Body of pancreas (tissue), 4 donors: ENCODE measurements around the gene IL9R. TPM values are rescaled to one million over a fixed set of nuclear protein-coding genes. Genes with fewer than 3 reads are reported as not detected.
"Not testable (repeated sequence)": the region's sequence is repeated elsewhere in the genome, so short reads cannot be mapped to it uniquely, and the experiment has no call there.

Experiments used
- ATAC-seq: fragments of 150-250 bp; one replicate; pipeline ENCODE4 v1.9.1; 2016
- DNase-seq, 4 donors: peaks; one replicate each; pipeline ENCODE4 v3.0.0-alpha.2; 2019
- H3K27ac ChIP-seq, 4 donors: fragments of 200-600 bp; sonication (generic); 1 replicate in 3 of 4; 2 replicates in 1 of 4; pipeline versions ENCODE4 v1.5.1 to v1.6.1; 2016 to 2019; ENCODE audit warnings: mild to moderate bottlenecking in 1 of 4, mixed read lengths in 1 of 4, moderate library complexity in 1 of 4
- H3K27me3 ChIP-seq, 2 donors: fragments of 200-600 bp; sonication (generic); one replicate each; pipeline ENCODE4 v1.6.0; 2016; ENCODE audit warnings: mild to moderate bottlenecking in 1 of 2
- H3K36me3 ChIP-seq, 2 donors: fragments of 200-600 bp; sonication (generic); replicated peaks in 1 of 2; 2 replicates each; pipeline ENCODE4 v1.5.1; 2016; ENCODE audit warnings: low read depth in 2 of 2; ENCODE audit not compliant: insufficient read depth in 1 of 2
- H3K4me1 ChIP-seq: fragments of 200-600 bp; sonication (generic); one replicate; pipeline ENCODE4 v1.6.0; 2016
- H3K4me3 ChIP-seq, 2 donors: fragments of 200-600 bp; sonication (generic); 1 replicate in 1 of 2; 2 replicates in 1 of 2; pipeline ENCODE4 v1.5.1; 2016 to 2019
- H3K9me3 ChIP-seq, 3 donors: fragments of 200-600 bp; sonication (generic); 1 replicate in 2 of 3; 2 replicates in 1 of 3; pipeline ENCODE4 v1.5.1; 2016
- CTCF ChIP-seq, 7 experiments: fragments of 450-650 bp in 4 of 7; fragments of 200-600 bp in 3 of 7; sonication (generic) in 3 of 7; IDR thresholded peaks; one replicate each; pipeline ENCODE4 v1.5.1; 2016 to 2019; ENCODE audit warnings: antibody characterized with exemption in 7 of 7
- POLR2A ChIP-seq, 3 donors: fragments of 450-650 bp; IDR thresholded peaks; one replicate each; pipeline ENCODE4 v1.6.1; 2016; ENCODE audit warnings: antibody characterized with exemption in 3 of 3, mild to moderate bottlenecking in 2 of 3
- WGBS, 2 donors: methylation state at CpG; one replicate each; pipeline ENCODE4 v1.1.5; 2017; 5-methylcytosine and 5-hydroxymethylcytosine counted together
- intact Hi-C: fragments of 100-400 bp; cut with DNase I; formaldehyde crosslinking; loops from one replicate; pipeline ENCODE4 v1.15.1; 2023
- total RNA-seq, 2 donors: library from RNA; depleted of rRNA; stranded (reverse); fragments of >200 nt; gene quantifications; one replicate each; pipeline ENCODE4 v1.1.0, GENCODE V29; 2016

IL9R gene
- total RNA-seq, 2 donors from 2014 or later: 2.0 TPM; not detected in 1

GRCh38 chrX:156004740-156005139, 7.2 kb downstream of the IL9R start:
- DNase-seq: no peak
- H3K36me3 ChIP-seq: no peaks in the 10 kb centered on the region
- no peaks in the 10 kb centered on the region for H3K4me1 ChIP-seq
- intact Hi-C loops: no loop called here
- ATAC-seq: no peak
- no peak overlapping the region for H3K4me3 ChIP-seq
- H3K9me3 ChIP-seq: no peaks in the 10 kb centered on the region
- no peaks in the 10 kb centered on the region for H3K27me3 ChIP-seq
- TF ChIP-seq CTCF (IDR thresholded peaks at IDR 0.05): no peak
- no peak for TF ChIP-seq POLR2A (IDR thresholded peaks at IDR 0.05)
- no peak overlapping the region for H3K27ac ChIP-seq
- 70 to 79% methylated on average over 3 of the region's 3 CpGs for WGBS, 2 donors

- no peaks in the 10 kb centered on the region for H3K27me3 ChIP-seq
- H3K4me1 ChIP-seq: no peaks in the 10 kb centered on the region
- no peaks in the 10 kb centered on the region for H3K36me3 ChIP-seq
- ATAC-seq: no peak
- no peak overlapping the region for H3K4me3 ChIP-seq
- no peak for TF ChIP-seq CTCF (IDR thresholded peaks at IDR 0.05)
- TF ChIP-seq POLR2A (IDR thresholded peaks at IDR 0.05): no peak
- no peak for DNase-seq
- H3K9me3 ChIP-seq: no peaks in the 10 kb centered on the region
- intact Hi-C loops: no loop called here
- WGBS, 2 donors: 54 to 60% methylated on average over 4 to 5 of the region's 6 CpGs
- no peak overlapping the region for H3K27ac ChIP-seq
These were observed 7.6 kb downstream of the IL9R start for GRCh38 chrX:156005144-156005543.

GRCh38 chrX:156006468-156006867, 9.0 kb downstream of the IL9R start:
- ATAC-seq, H3K36me3 ChIP-seq, intact Hi-C loops, H3K4me1 ChIP-seq, DNase-seq, H3K27ac ChIP-seq, H3K27me3 ChIP-seq, H3K4me3 ChIP-seq, H3K9me3 ChIP-seq: not testable (repeated sequence)
- WGBS, 2 donors: 56 to 59% methylated on average over 6 to 8 of the region's 8 CpGs

- H3K4me3 ChIP-seq, H3K27ac ChIP-seq, intact Hi-C loops, H3K27me3 ChIP-seq, H3K36me3 ChIP-seq, ATAC-seq, H3K4me1 ChIP-seq, DNase-seq, H3K9me3 ChIP-seq: not testable (repeated sequence)
- 62% methylated on average over 2 to 3 of the region's 7 CpGs for WGBS, 2 donors
These were observed 10.9 kb downstream of the IL9R start for GRCh38 chrX:156008379-156008778.

- no peaks in the 10 kb centered on the region for H3K4me1 ChIP-seq
- no peaks in the 10 kb centered on the region for H3K27me3 ChIP-seq
- H3K4me3 ChIP-seq: no peak overlapping the region
- no peak for ATAC-seq
- H3K9me3 ChIP-seq: no peaks in the 10 kb centered on the region
- intact Hi-C loops: no loop called here
- DNase-seq: no peak
- H3K36me3 ChIP-seq: no peaks in the 10 kb centered on the region
- TF ChIP-seq CTCF (IDR thresholded peaks at IDR 0.05): no peak
- TF ChIP-seq POLR2A (IDR thresholded peaks at IDR 0.05): no peak
- WGBS, 2 donors: 31 to 55% methylated on average over 1 of the region's 1 CpG
- no peak overlapping the region for H3K27ac ChIP-seq
These were observed 11.4 kb downstream of the IL9R start for GRCh38 chrX:156008915-156009314.

DNA sequence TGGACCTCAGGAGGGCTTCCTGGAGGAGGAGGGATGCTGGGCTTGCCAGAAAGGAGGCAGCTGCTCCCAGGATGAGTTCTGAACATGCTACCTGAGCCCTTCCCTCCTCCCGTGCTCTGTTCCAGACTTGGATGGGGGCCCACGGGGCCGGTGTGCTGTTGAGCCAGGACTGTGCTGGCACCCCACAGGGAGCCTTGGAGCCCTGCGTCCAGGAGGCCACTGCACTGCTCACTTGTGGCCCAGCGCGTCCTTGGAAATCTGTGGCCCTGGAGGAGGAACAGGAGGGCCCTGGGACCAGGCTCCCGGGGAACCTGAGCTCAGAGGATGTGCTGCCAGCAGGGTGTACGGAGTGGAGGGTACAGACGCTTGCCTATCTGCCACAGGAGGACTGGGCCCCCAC, 12.2 kb downstream of the IL9R start:
- H3K36me3 ChIP-seq, H3K4me3 ChIP-seq, H3K27me3 ChIP-seq, H3K4me1 ChIP-seq, H3K27ac ChIP-seq, ATAC-seq, intact Hi-C loops, DNase-seq, H3K9me3 ChIP-seq: not testable (repeated sequence)
- no CpG with 5 or more reads among the region's 9 CpGs for WGBS, 2 donors

GRCh38 chrX:156013286-156013953, 15.9 kb downstream of the IL9R start:
- ATAC-seq, H3K27me3 ChIP-seq, H3K36me3 ChIP-seq, H3K4me1 ChIP-seq, H3K9me3 ChIP-seq, H3K27ac ChIP-seq, DNase-seq, H3K4me3 ChIP-seq, intact Hi-C loops: not testable (repeated sequence)
- no CpG with 5 or more reads among the region's 5 CpGs for WGBS, 2 donors

DNA sequence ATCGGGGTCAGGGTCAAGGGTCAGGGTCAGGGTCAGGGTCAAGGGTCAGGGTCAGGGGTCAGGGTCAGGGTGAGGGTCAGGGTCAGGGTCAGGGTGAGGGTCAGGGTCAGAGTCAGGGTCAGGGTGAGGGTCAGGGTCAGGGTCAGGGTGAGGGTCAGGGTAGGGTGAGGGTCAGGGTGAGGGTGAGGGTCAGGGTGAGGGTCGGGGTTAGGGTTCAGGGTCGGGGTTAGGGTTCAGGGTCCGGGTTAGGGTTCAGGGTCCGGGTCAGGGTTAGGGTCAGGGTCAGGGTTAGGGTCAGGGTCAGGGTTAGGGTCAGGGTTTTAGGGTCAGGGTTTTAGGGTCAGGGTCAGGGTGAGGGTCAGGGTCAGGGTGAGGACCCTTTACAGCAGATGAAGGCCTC, 22.4 kb downstream of the IL9R start:
- ATAC-seq, H3K9me3 ChIP-seq, H3K4me3 ChIP-seq, H3K27me3 ChIP-seq, H3K27ac ChIP-seq, intact Hi-C loops, H3K4me1 ChIP-seq, DNase-seq, H3K36me3 ChIP-seq: not testable (repeated sequence)
- WGBS, 2 donors: no CpG with 5 or more reads among the region's 5 CpGs

DNA sequence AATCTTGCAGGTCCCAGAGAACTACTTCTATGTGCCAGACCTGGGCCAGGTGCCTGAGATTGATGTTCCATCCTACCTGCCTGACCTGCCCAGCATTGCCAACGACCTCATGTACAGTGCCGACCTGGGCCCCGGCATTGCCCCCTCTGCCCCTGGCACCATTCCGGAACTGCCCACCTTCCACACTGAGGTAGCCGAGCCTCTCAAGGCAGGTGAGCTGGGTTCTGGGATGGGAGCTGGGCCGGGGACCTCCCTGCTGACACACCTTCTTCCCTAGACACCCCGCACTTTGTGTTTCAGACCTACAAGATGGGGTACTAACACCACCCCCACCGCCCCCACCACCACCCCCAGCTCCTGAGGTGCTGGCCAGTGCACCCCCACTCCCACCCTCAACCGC, 25.5 kb downstream of the IL9R start:
- ATAC-seq, H3K36me3 ChIP-seq, H3K9me3 ChIP-seq, H3K27me3 ChIP-seq, intact Hi-C loops, H3K4me3 ChIP-seq, H3K27ac ChIP-seq, H3K4me1 ChIP-seq, DNase-seq: not testable (repeated sequence)
- WGBS, 2 donors: 51 to 58% methylated on average over 7 of the region's 9 CpGs
